Esophagus squamous epithelium (tissue), 5 donors: ENCODE measurements around the gene CHCHD1. TPM values are rescaled to one million over a fixed set of nuclear protein-coding genes. Genes with fewer than 3 reads are reported as not detected.
A peak's percentile ranks its signal among the peaks of the same experiment; 100 is the strongest.
"Not testable (repeated sequence)": the region's sequence is repeated elsewhere in the genome, so short reads cannot be mapped to it uniquely, and the experiment has no call there.

ENCODE experiments used
- DNase-seq: peaks from one replicate; lab custom pipeline; 2025; lab: John Stamatoyannopoulos, UW
- H3K27ac ChIP-seq, 4 donors: fragments of 200-600 bp; sonication (generic); one replicate each; pipeline ENCODE4 v1.5.1; 2016 to 2019; ENCODE audit warnings: mild to moderate bottlenecking in 1 of 4
- H3K27me3 ChIP-seq, 4 donors: fragments of 200-600 bp; sonication (generic); 1 replicate in 3 of 4; 2 replicates in 1 of 4; pipeline versions ENCODE4 v1.5.1 to v1.6.0; 2017 to 2021; ENCODE audit warnings: antibody characterized with exemption in 1 of 4
- H3K36me3 ChIP-seq, 3 donors: fragments of 200-600 bp; sonication (generic); one replicate each; pipeline ENCODE4 v1.5.1; 2016 to 2019
- H3K4me1 ChIP-seq, 3 donors: fragments of 200-600 bp; sonication (generic); one replicate each; pipeline ENCODE4 v1.5.1; 2017 to 2019
- H3K4me3 ChIP-seq, 4 donors: fragments of 200-600 bp; sonication (generic); 1 replicate in 3 of 4; 2 replicates in 1 of 4; pipeline ENCODE4 v1.5.1; 2016 to 2019; ENCODE audit warnings: mild to moderate bottlenecking in 2 of 4, moderate library complexity in 1 of 4
- H3K9me3 ChIP-seq, 3 donors: fragments of 200-600 bp; sonication (generic); one replicate each; pipeline ENCODE4 v1.5.1; 2016 to 2019
- CTCF ChIP-seq, 6 experiments: fragments of 450-650 bp in 4 of 6; fragments of 200-600 bp in 2 of 6; sonication (generic) in 2 of 6; IDR thresholded peaks; one replicate each; pipeline ENCODE4 v1.5.1; 2016 to 2019; ENCODE audit warnings: antibody characterized with exemption in 6 of 6, mild to moderate bottlenecking in 4 of 6, moderate library complexity in 4 of 6
- POLR2A ChIP-seq, 4 donors: fragments of 450-650 bp; IDR thresholded peaks; one replicate each; pipeline ENCODE4 v1.6.1; 2017; ENCODE audit warnings: antibody characterized with exemption in 4 of 4, mild to moderate bottlenecking in 4 of 4, moderate library complexity in 3 of 4
- WGBS, 2 donors: methylation state at CpG; one replicate each; pipeline ENCODE4 v1.1.5; 2018; 5-methylcytosine and 5-hydroxymethylcytosine counted together
- intact Hi-C: fragments of 100-400 bp; cut with DNase I; formaldehyde crosslinking; loops from one replicate; pipeline ENCODE4 v1.15.0; 2022
- total RNA-seq, 4 donors: library from RNA; depleted of rRNA; stranded (reverse); fragments of >200 nt; gene quantifications; one replicate each; pipeline ENCODE4 v1.1.0, GENCODE V29; 2016
- donor health status: DM: yes; HTN: yes; CAD: no.

The CHCHD1 gene
- total RNA-seq, 4 donors from 2014 or later, result 21.4 to 41.1 (median 32.8) TPM

GRCh38 chr10:73734796-73735305, 47.0 kb upstream of the CHCHD1 start:
- Histone ChIP-seq H3K36me3 (peaks cover 0 to 69% (median 5%) of the 10 kb centered on the region in 3 donors), H3K4me3 (no peak overlapping the region), H3K9me3 (no peaks in the 10 kb centered on the region), H3K27me3 (no peaks in the 10 kb centered on the region), H3K4me1 (peaks cover 0 to 42% (median 12%) of the 10 kb centered on the region in 3 donors), H3K27ac (no peak overlapping the region)
- no peak for TF ChIP-seq CTCF (IDR thresholded peaks at IDR 0.05)
- no peak for TF ChIP-seq POLR2A (IDR thresholded peaks at IDR 0.05)
- intact Hi-C loops, result no loop called here
- WGBS, 2 donors, result 60 to 90% methylated on average over 1 to 5 of the region's 5 CpGs
- DNase-seq, result no peak

GRCh38 chr10:73740501-73741254, 41.2 kb upstream of the CHCHD1 start:
- H3K27me3 ChIP-seq, intact Hi-C loops, DNase-seq, H3K9me3 ChIP-seq, H3K4me3 ChIP-seq: not testable (repeated sequence)
- WGBS, 2 donors, result 94 to 100% methylated on average over 2 of the region's 18 CpGs
- peak overlapping the region in 3 of 4 donors; percentile 32 to 94 (median 44) for H3K27ac ChIP-seq
- H3K4me1 ChIP-seq, result peaks cover 10 to 38% (median 24%) of the 10 kb centered on the region in 3 donors
- H3K36me3 ChIP-seq, result peaks cover 0 to 47% (median 0%) of the 10 kb centered on the region in 3 donors

- no peak for DNase-seq
- peaks cover 10 to 52% (median 32%) of the 10 kb centered on the region in 3 donors for H3K4me1 ChIP-seq
- H3K4me3 ChIP-seq, result no peak overlapping the region
- 87 to 93% methylated on average over 4 to 5 of the region's 5 CpGs for WGBS, 2 donors
- no peaks in the 10 kb centered on the region for H3K27me3 ChIP-seq
- H3K36me3 ChIP-seq, result peaks cover 0 to 46% (median 6%) of the 10 kb centered on the region in 3 donors
- peak overlapping the region in 3 of 4 donors; percentile 9 to 94 (median 44) for H3K27ac ChIP-seq
- no peaks in the 10 kb centered on the region for H3K9me3 ChIP-seq
- intact Hi-C loops, result no loop called here
- TF ChIP-seq CTCF (IDR thresholded peaks at IDR 0.05) (no peak), POLR2A (IDR thresholded peaks at IDR 0.05) (no peak)
These were observed 39.5 kb upstream of the CHCHD1 start for GRCh38 chr10:73742454-73742734.

- intact Hi-C loops, result no loop called here
- no peak for TF ChIP-seq CTCF (IDR thresholded peaks at IDR 0.05)
- no peak for TF ChIP-seq POLR2A (IDR thresholded peaks at IDR 0.05)
- DNase-seq, result no peak
- no peaks in the 10 kb centered on the region for H3K9me3 ChIP-seq
- peak overlapping the region; percentile 64 to 93 (median 79) for H3K4me3 ChIP-seq
- WGBS, 2 donors, result 36 to 40% methylated on average over 6 of the region's 6 CpGs
- H3K4me1 ChIP-seq, result peaks cover 10 to 60% (median 35%) of the 10 kb centered on the region in 3 donors
- H3K27ac ChIP-seq, result peak overlapping the region; percentile 88 to 95 (median 92)
- no peaks in the 10 kb centered on the region for H3K27me3 ChIP-seq
- peaks cover 0 to 48% (median 17%) of the 10 kb centered on the region in 3 donors for H3K36me3 ChIP-seq
These were observed 38.4 kb upstream of the CHCHD1 start for GRCh38 chr10:73743327-73743904.

GRCh38 chr10:73743905-73744663, 37.8 kb upstream of the CHCHD1 start, which contains the start of gene SEC24C:
Gene SEC24C, plus strand, starts transcription at chr10:73744372. Its CDS starts 2,461 bp downstream, at chr10:73746833.
- peak in 3 of 6 experiments; percentile 5 to 25 (median 16) for TF ChIP-seq CTCF (IDR thresholded peaks at IDR 0.05)
- peak in 3 of 4 donors; percentile 37 to 59 (median 55) for TF ChIP-seq POLR2A (IDR thresholded peaks at IDR 0.05)
- intact Hi-C loops, result no loop called here
- WGBS, 2 donors, result 0% methylated on average over 33 to 36 of the region's 36 CpGs
- peak; percentile 76 for DNase-seq
- Histone ChIP-seq H3K4me3 (peak within 1 kb of the TSS; percentile 64 to 93 (median 79)), H3K27ac (peak within 1 kb of the TSS; percentile 88 to 95 (median 92)), H3K27me3 (no peaks in the 10 kb centered on the region), H3K4me1 (peaks cover 10 to 66% (median 42%) of the 10 kb centered on the region in 3 donors), H3K36me3 (peaks cover 0 to 55% (median 21%) of the 10 kb centered on the region in 3 donors), H3K9me3 (no peaks in the 10 kb centered on the region)
